ENCODE data around the gene ST8SIA1.

The ST8SIA1 gene

GRCh38 chr12:22272335-22273151 is 62.0 kb downstream of the ST8SIA1 start:
- H3K27me3 ChIP-seq, result no peaks in the 10 kb centered on the region
- TF ChIP-seq, protein P1, sequence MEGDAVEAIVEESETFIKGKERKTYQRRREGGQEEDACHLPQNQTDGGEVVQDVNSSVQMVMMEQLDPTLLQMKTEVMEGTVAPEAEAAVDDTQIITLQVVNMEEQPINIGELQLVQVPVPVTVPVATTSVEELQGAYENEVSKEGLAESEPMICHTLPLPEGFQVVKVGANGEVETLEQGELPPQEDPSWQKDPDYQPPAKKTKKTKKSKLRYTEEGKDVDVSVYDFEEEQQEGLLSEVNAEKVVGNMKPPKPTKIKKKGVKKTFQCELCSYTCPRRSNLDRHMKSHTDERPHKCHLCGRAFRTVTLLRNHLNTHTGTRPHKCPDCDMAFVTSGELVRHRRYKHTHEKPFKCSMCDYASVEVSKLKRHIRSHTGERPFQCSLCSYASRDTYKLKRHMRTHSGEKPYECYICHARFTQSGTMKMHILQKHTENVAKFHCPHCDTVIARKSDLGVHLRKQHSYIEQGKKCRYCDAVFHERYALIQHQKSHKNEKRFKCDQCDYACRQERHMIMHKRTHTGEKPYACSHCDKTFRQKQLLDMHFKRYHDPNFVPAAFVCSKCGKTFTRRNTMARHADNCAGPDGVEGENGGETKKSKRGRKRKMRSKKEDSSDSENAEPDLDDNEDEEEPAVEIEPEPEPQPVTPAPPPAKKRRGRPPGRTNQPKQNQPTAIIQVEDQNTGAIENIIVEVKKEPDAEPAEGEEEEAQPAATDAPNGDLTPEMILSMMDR (IDR thresholded peaks at IDR 0.05; ENCODE audit: low read depth, low read length), result no peak
- no peak overlapping the region for H3K4me3 ChIP-seq (ENCODE audit: low read depth, low read length)
- no peak for DNase-seq
- H3K36me3 ChIP-seq, result no peaks in the 10 kb centered on the region
- H3K4me1 ChIP-seq, result no peaks in the 10 kb centered on the region
- H3K9me3 ChIP-seq, result no peaks in the 10 kb centered on the region

DNA sequence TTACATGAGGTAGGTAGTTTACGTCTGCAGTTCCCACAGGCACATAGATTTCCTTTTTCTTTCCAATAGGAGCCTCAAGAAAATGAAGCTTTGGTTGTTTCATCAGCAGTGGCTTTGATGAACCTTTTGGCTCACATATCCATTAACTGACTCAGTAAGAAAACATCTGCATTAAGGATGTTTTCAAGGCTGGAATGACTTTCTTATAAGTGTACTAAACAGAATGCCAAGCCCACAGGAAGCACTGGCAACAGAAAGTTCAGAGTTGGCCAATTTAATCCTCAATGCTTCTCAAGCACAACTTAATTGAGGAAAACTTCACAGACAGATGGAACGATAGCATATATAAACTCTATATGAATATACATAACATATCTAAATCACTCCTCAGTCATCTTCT is 63.5 kb downstream of the ST8SIA1 start:
- no peak for DNase-seq
- no peaks in the 10 kb centered on the region for H3K9me3 ChIP-seq
- H3K36me3 ChIP-seq, result no peaks in the 10 kb centered on the region
- H3K4me3 ChIP-seq (ENCODE audit: low read depth, low read length), result no peak overlapping the region
- no peaks in the 10 kb centered on the region for H3K4me1 ChIP-seq
- TF ChIP-seq, protein P1 (IDR thresholded peaks at IDR 0.05; ENCODE audit: low read depth, low read length), result no peak
- H3K27me3 ChIP-seq, result no peaks in the 10 kb centered on the region

DNA sequence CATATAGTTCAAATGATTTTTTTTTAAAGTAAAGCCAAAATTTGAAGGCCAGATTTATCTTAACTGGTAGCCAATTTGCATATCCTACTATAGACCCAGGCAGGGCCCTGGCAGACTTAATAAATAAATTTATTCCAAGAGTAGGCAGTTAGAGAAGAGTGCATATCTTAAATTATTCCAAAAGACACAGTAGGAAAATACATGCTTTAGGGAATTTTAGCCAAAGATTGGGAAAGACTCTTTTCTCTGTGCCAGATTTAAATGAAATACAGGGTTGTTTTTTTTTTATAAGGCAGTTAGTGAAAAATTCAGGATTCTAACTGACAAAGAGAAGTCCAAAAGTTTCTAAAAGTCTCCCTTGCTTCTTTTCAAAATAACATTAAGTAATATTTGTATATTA is 65.5 kb downstream of the ST8SIA1 start:
- no peak overlapping the region for H3K4me3 ChIP-seq (ENCODE audit: low read depth, low read length)
- no peaks in the 10 kb centered on the region for H3K9me3 ChIP-seq
- H3K4me1 ChIP-seq, result no peaks in the 10 kb centered on the region
- H3K27me3 ChIP-seq, result peaks cover 8% of the 10 kb centered on the region
- H3K36me3 ChIP-seq, result no peaks in the 10 kb centered on the region
- DNase-seq, result no peak
- TF ChIP-seq, protein P1 (IDR thresholded peaks at IDR 0.05; ENCODE audit: low read depth, low read length), result no peak

DNA sequence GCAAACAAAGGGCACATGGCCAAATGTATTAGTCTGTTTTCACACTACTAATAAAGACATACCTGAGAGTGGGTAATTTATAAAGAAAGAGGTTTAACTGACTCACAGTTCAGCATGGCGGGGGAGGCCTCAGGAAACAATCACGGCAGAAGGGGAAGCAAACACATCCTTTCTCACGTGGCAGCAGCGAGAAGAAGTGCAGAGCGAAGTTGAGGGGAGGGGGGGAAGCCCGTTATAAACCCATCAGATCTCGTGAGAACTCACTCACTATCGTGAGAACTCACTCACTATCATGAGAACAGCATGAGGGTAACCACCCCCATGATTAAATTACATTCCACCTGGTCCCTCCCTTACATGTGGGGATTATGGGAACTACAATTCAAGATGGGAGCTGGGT is 66.1 kb downstream of the ST8SIA1 start:
- H3K9me3 ChIP-seq, result no peaks in the 10 kb centered on the region
- no peaks in the 10 kb centered on the region for H3K36me3 ChIP-seq
- no peak overlapping the region for H3K4me3 ChIP-seq (ENCODE audit: low read depth, low read length)
- DNase-seq, result no peak
- H3K4me1 ChIP-seq, result no peaks in the 10 kb centered on the region
- H3K27me3 ChIP-seq, result peaks cover 12% of the 10 kb centered on the region
- TF ChIP-seq, protein P1 (IDR thresholded peaks at IDR 0.05; ENCODE audit: low read depth, low read length), result no peak

GRCh38 chr12:22266101-22266500 is 68.4 kb downstream of the ST8SIA1 start:
- Histone ChIP-seq H3K36me3 (no peaks in the 10 kb centered on the region), H3K27me3 (peaks cover 12% of the 10 kb centered on the region), H3K4me3 (ENCODE audit: low read depth, low read length) (no peak overlapping the region), H3K9me3 (no peaks in the 10 kb centered on the region), H3K4me1 (no peaks in the 10 kb centered on the region)
- TF ChIP-seq, protein P1 (IDR thresholded peaks at IDR 0.05; ENCODE audit: low read depth, low read length), result no peak
- no peak for DNase-seq

DNA sequence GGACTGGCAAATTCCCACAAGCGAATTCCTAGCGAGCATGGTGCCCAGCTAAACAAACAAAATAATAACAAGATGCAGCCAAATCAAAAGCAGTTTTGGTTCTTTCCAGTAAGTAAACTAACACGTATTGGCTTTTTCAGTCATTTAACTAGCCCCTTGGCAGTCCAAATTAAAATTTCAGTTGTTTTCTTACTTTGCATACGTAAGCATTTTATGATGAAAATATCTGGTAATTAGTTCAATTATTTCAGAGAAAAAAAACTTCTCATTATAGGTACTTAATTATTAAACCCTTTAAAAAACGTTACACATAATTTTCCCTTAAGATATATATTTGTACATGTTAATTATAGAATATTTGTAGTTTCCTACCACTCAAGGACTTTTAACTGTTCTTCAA is 70.1 kb downstream of the ST8SIA1 start:
- Histone ChIP-seq H3K9me3 (no peaks in the 10 kb centered on the region), H3K36me3 (no peaks in the 10 kb centered on the region), H3K4me3 (ENCODE audit: low read depth, low read length) (no peak overlapping the region), H3K4me1 (no peaks in the 10 kb centered on the region), H3K27me3 (peaks cover 12% of the 10 kb centered on the region)
- TF ChIP-seq, protein P1 (IDR thresholded peaks at IDR 0.05; ENCODE audit: low read depth, low read length), result no peak
- DNase-seq, result no peak

All from BE2C (cell line).